ENCODE measurements around the gene RASAL3. TPM values are rescaled to one million over a fixed set of nuclear protein-coding genes. Genes with fewer than 3 reads are reported as not detected.
"Not testable (repeated sequence)": the region's sequence is repeated elsewhere in the genome, so short reads cannot be mapped to it uniquely, and the experiment has no call there.

Gene RASAL3
- total and polyA plus RNA-seq, 8 donors, result 2.0 to 27.1 (median 2.7) TPM

DNA sequence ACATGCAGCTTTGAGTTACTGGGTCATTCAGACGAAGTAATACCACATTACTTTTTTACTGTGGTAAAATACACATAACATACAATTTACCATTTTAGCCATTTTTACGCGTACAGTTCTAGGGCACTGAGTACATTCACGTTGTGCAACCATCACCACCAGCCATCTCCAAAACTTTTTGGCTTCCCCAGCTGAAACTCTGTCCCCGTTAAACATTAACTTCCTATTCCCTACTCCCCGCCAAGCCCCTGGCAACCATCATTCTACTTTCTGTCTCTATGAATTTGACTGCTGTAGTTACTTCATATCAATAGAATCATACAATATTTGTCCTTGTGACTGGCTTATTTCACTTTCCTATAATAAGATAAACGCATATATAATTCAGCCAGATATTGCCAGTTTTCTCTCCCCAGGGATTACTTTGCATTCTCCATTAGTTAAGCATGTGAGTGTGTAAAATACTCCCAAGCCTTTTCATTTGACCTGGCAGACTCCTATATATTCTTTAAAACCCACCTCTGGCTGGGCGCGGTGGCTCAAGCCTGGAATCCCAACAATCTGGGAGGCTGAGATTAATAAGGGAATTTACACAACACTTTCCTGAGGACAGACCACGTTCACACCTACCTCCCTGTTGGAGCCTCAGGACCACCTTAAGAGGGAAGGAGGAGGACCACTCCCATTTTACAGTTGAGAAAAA lies 34.0 kb upstream of the RASAL3 start:
- ATAC-seq (no peak), DNase-seq (no peak)
- peaks cover 0 to 30% of the 10 kb centered on the region in 2 donors for H3K27me3 ChIP-seq
- no peak overlapping the region for H3K4me3 ChIP-seq
- no peaks in the 10 kb centered on the region for H3K4me1 ChIP-seq
- no peaks in the 10 kb centered on the region for H3K36me3 ChIP-seq
- intact Hi-C loops (cut with DNase I), result no loop called here
- TF ChIP-seq CTCF (IDR thresholded peaks at IDR 0.05), result no peak
- no peaks in the 10 kb centered on the region for H3K9me3 ChIP-seq
- no peak overlapping the region for H3K27ac ChIP-seq

GRCh38 chr19:15495151-15495550 lies 30.8 kb upstream of the RASAL3 start:
- Histone ChIP-seq H3K4me3 (no peak overlapping the region), H3K4me1 (no peaks in the 10 kb centered on the region), H3K27me3 (peaks cover 0 to 10% of the 10 kb centered on the region in 2 donors), H3K9me3 (no peaks in the 10 kb centered on the region), H3K36me3 (no peaks in the 10 kb centered on the region), H3K27ac (no peak overlapping the region)
- ATAC-seq (no peak), DNase-seq (no peak)
- intact Hi-C loops (cut with DNase I), result no loop called here
- no peak for TF ChIP-seq CTCF (IDR thresholded peaks at IDR 0.05)

GRCh38 chr19:15488489-15489226 lies 24.3 kb upstream of the RASAL3 start:
- ATAC-seq (no peak), DNase-seq (no peak)
- no peaks in the 10 kb centered on the region for H3K27me3 ChIP-seq
- H3K9me3 ChIP-seq, result no peaks in the 10 kb centered on the region
- H3K4me3 ChIP-seq, result no peak overlapping the region
- H3K27ac ChIP-seq, result no peak overlapping the region
- intact Hi-C loops (cut with DNase I), result no loop called here
- no peak for TF ChIP-seq CTCF (IDR thresholded peaks at IDR 0.05)
- H3K4me1 ChIP-seq, result no peaks in the 10 kb centered on the region
- H3K36me3 ChIP-seq, result no peaks in the 10 kb centered on the region

DNA sequence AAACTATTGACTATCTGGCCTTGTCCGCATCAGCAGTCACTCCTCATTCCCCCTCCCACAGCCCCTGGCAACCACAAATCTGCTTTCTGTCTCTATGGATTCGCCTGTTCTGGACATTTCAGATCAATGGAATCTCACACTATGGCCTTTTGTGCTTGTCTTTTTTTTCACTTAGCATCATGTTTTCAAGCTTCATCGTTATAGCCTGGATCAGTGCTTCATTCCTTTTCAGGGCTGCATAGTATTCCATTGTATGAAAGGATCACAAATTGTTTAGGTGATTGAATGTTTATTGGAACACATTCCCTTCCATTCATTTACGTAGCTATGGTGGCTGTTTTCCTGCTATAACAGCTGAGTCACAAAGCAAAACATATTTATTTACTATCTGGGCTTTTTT lies 22.7 kb upstream of the RASAL3 start:
- no peak for DNase-seq
- Histone ChIP-seq H3K9me3 (no peaks in the 10 kb centered on the region), H3K27ac (no peak overlapping the region), H3K27me3 (no peaks in the 10 kb centered on the region), H3K36me3 (no peaks in the 10 kb centered on the region), H3K4me3 (no peak overlapping the region), H3K4me1 (no peaks in the 10 kb centered on the region)
- intact Hi-C loops (cut with DNase I), result no loop called here
- no peak for TF ChIP-seq CTCF (IDR thresholded peaks at IDR 0.05)
- ATAC-seq, result no peak

DNA sequence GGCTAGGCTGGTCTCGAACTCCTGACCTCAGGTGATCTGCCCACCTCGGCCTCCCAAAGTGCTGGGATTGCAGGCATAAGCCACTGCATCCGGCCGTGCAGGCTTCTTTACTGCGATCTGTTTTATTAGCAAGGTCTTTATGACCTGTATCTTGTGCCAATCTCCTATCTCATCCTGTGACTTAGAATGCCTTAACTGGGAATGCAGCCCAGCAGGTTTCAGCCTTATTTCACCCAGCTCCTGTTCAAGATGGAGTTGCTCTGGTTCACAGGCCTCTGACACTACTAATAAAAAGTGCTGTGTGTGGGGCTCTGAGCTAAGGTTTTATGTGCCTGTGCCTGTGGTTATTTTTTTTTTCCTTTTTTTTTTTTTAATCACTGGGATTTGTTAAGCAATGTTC lies 21.4 kb upstream of the RASAL3 start:
- DNase-seq; H3K4me3 ChIP-seq; H3K9me3 ChIP-seq; intact Hi-C loops (cut with DNase I); H3K27ac ChIP-seq; ATAC-seq; H3K36me3 ChIP-seq; H3K4me1 ChIP-seq; H3K27me3 ChIP-seq: not testable (repeated sequence)

- intact Hi-C loops (cut with DNase I); ATAC-seq; DNase-seq; H3K4me3 ChIP-seq; H3K36me3 ChIP-seq; H3K9me3 ChIP-seq; H3K27me3 ChIP-seq; H3K4me1 ChIP-seq; H3K27ac ChIP-seq: not testable (repeated sequence)
Measured at GRCh38 chr19:15480996-15481395, 16.7 kb upstream of the RASAL3 start.
